Measurements from ENCODE around the gene TP63. TPM values are rescaled to one million over a fixed set of nuclear protein-coding genes. Genes with fewer than 3 reads are reported as not detected.

The TP63 gene
- total RNA-seq, 6 experiments from 2014 or later, result 0.06 to 0.55 (median 0.15) TPM; not detected in 3

- ATAC-seq, result no peak
- Histone ChIP-seq H3K9me3 (no peaks in the 10 kb centered on the region), H3K27ac (no peak overlapping the region), H3K27me3 (no peaks in the 10 kb centered on the region), H3K4me1 (no peaks in the 10 kb centered on the region), H3K36me3 (no peaks in the 10 kb centered on the region), H3K4me3 (no peak overlapping the region)
- TF ChIP-seq POLR2A (IDR thresholded peaks at IDR 0.05), result no peak
- TF ChIP-seq CTCF (IDR thresholded peaks at IDR 0.05), result no peak
- 86% methylated on average over 1 of the region's 2 CpGs for WGBS (ENCODE audit: insufficient coverage, low coverage, low lambda C conversion rate, missing lambda C conversion rate)
- DNase-seq, result no peak
- intact Hi-C loops (cut with DNase I), result no loop called here
Measured at GRCh38 chr3:189902230-189903186, 271.3 kb downstream of the TP63 start.

GRCh38 chr3:189903562-189904250 is 272.5 kb downstream of the TP63 start:
- Histone ChIP-seq H3K9me3 (no peaks in the 10 kb centered on the region), H3K27me3 (no peaks in the 10 kb centered on the region), H3K4me1 (no peaks in the 10 kb centered on the region), H3K27ac (no peak overlapping the region), H3K4me3 (no peak overlapping the region), H3K36me3 (no peaks in the 10 kb centered on the region)
- intact Hi-C loops (cut with DNase I), result no loop called here
- no peak for TF ChIP-seq POLR2A (IDR thresholded peaks at IDR 0.05)
- TF ChIP-seq CTCF (IDR thresholded peaks at IDR 0.05), result no peak
- 26% methylated on average over 6 of the region's 6 CpGs for WGBS (ENCODE audit: insufficient coverage, low coverage, low lambda C conversion rate, missing lambda C conversion rate)
- no peak for DNase-seq
- ATAC-seq, result peak; percentile 30 to 86 (median 59)

DNA sequence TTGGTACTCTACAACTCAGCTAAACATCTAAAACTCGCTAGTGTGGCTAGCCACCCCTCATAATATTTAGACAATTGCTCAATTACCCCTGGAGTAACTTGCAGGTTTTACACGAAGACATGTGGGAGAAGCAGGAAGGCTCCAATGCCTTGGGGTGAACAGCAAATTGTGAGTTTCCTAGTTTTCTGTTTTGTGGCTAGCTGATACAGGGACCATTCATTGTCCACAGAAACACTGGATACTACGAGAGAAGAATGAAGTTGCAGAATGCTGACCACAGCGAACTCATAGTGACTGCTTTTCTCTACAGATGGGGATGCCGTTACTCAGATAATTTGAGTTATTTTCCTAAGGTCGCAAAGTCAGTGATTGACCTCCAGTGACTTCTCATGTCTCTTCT is 276.6 kb downstream of the TP63 start:
- ATAC-seq (no peak), DNase-seq (no peak)
- intact Hi-C loops (cut with DNase I), result no loop called here
- no peaks in the 10 kb centered on the region for H3K36me3 ChIP-seq
- H3K9me3 ChIP-seq, result no peaks in the 10 kb centered on the region
- H3K27ac ChIP-seq, result no peak overlapping the region
- H3K4me1 ChIP-seq, result no peaks in the 10 kb centered on the region
- TF ChIP-seq POLR2A (IDR thresholded peaks at IDR 0.05), result no peak
- TF ChIP-seq CTCF (IDR thresholded peaks at IDR 0.05), result no peak
- WGBS (ENCODE audit: insufficient coverage, low coverage, low lambda C conversion rate, missing lambda C conversion rate), result 82% methylated on average over 4 of the region's 6 CpGs
- no peak overlapping the region for H3K4me3 ChIP-seq
- H3K27me3 ChIP-seq, result no peaks in the 10 kb centered on the region

DNA sequence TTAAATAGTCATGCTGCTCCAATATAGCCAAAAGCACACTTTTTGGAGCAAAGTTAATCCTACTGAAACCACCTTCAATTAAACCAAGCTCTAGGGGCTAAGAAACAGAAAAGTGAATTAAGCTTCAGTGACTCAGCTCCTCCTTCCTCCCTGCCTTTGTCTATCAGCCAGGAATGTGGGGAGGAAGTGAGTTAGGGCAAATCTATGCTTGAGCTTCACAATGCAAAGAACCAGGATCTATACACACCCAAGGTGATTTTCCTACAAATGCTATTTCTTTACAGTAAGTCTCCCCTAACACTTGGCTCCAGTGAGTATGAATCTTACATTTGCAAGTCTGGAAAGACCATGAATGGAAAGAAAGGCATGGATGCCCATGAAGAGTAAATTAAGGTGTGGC is 277.5 kb downstream of the TP63 start:
- intact Hi-C loops (cut with DNase I), result no loop called here
- no peak for TF ChIP-seq POLR2A (IDR thresholded peaks at IDR 0.05)
- no peak for TF ChIP-seq CTCF (IDR thresholded peaks at IDR 0.05)
- no peaks in the 10 kb centered on the region for H3K36me3 ChIP-seq
- H3K27ac ChIP-seq, result no peak overlapping the region
- H3K4me1 ChIP-seq, result no peaks in the 10 kb centered on the region
- no peak for ATAC-seq
- H3K4me3 ChIP-seq, result no peak overlapping the region
- H3K9me3 ChIP-seq, result no peaks in the 10 kb centered on the region
- DNase-seq, result no peak
- H3K27me3 ChIP-seq, result no peaks in the 10 kb centered on the region
